Activated CD4-positive, alpha-beta T cell treated with anti-CD3 and anti-CD28 coated beads, Interleukin-10, Interleukin-2, amounts not matched to agents 100 ng/mL and 50 ng/mL, durations not matched to agents 16 hours and 8 hours (primary cell): Measurements from ENCODE around the gene KARS1.
"Not testable (repeated sequence)": the region's sequence is repeated elsewhere in the genome, so short reads cannot be mapped to it uniquely, and the experiment has no call there.

Experiments used
- DNase-seq: peaks from one replicate; pipeline ENCODE4 v3.0.0-alpha.2; 2020

Gene KARS1

GRCh38 chr16:75622761-75623605 lies 24.5 kb downstream of the KARS1 start, which contains the start of gene ADAT1:
Gene ADAT1 (minus strand): TSS chr16:75623281. CDS start chr16:75620799, 2,482 bp downstream.
- DNase-seq: peak; percentile 98

GRCh38 chr16:75621170-75621477 lies 26.3 kb downstream of the KARS1 start:
- DNase-seq: peak; percentile 47

GRCh38 chr16:75620326-75621169 lies 26.9 kb downstream of the KARS1 start:
- peak; percentile 57 for DNase-seq

- DNase-seq: no peak
Observed at GRCh38 chr16:75618780-75619179, 28.7 kb downstream of the KARS1 start.

- peak; percentile 35 for DNase-seq
Observed at GRCh38 chr16:75617121-75617520, 30.3 kb downstream of the KARS1 start.

GRCh38 chr16:75616521-75617010 lies 30.9 kb downstream of the KARS1 start:
- peak; percentile 92 for DNase-seq

- no peak for DNase-seq
Observed at GRCh38 chr16:75615619-75616018, 31.8 kb downstream of the KARS1 start.

GRCh38 chr16:75614066-75614897 lies 33.2 kb downstream of the KARS1 start:
- no peak for DNase-seq

- DNase-seq: no peak
Observed at GRCh38 chr16:75606507-75606906, 41.0 kb downstream of the KARS1 start.

- no peak for DNase-seq
Observed at GRCh38 chr16:75603241-75603640, 44.2 kb downstream of the KARS1 start.

- no peak for DNase-seq
Observed at GRCh38 chr16:75599452-75600277, 47.8 kb downstream of the KARS1 start.

- peak; percentile 70 for DNase-seq
Observed at GRCh38 chr16:75593825-75594820, 53.3 kb downstream of the KARS1 start.

- DNase-seq: no peak
Observed at GRCh38 chr16:75593308-75593707, 54.2 kb downstream of the KARS1 start.

GRCh38 chr16:75591927-75592326 lies 55.5 kb downstream of the KARS1 start:
- DNase-seq: not testable (repeated sequence)

- DNase-seq: no peak
Observed at GRCh38 chr16:75590920-75591843, 56.3 kb downstream of the KARS1 start.

GRCh38 chr16:75589306-75589705 lies 58.2 kb downstream of the KARS1 start:
- no peak for DNase-seq

- no peak for DNase-seq
Observed at GRCh38 chr16:75588716-75589115, 58.7 kb downstream of the KARS1 start.

GRCh38 chr16:75584108-75584507 lies 63.4 kb downstream of the KARS1 start:
- DNase-seq: no peak

GRCh38 chr16:75579281-75579834 lies 68.1 kb downstream of the KARS1 start:
- DNase-seq: no peak
